Vagina (tissue), 2 donors: ENCODE data around the gene MMD2. TPM values are rescaled to one million over a fixed set of nuclear protein-coding genes. Genes with fewer than 3 reads are reported as not detected.

Experiments used
- DNase-seq, 2 donors: peaks; one replicate each; pipeline ENCODE4 v3.0.0-alpha.2; 2017; ENCODE audit errors: extremely low spot score in 2 of 2
- H3K27ac ChIP-seq: fragments of 200-600 bp; sonication (generic); one replicate; pipeline ENCODE4 v1.5.1; 2019
- H3K27me3 ChIP-seq: fragments of 200-600 bp; sonication (generic); one replicate; pipeline ENCODE4 v1.5.1; 2019
- H3K36me3 ChIP-seq, 2 donors: fragments of 200-600 bp; sonication (generic); one replicate each; pipeline ENCODE4 v1.5.1; 2017 to 2019
- H3K4me1 ChIP-seq: fragments of 200-600 bp; sonication (generic); one replicate; pipeline ENCODE4 v1.5.1; 2019
- H3K4me3 ChIP-seq, 2 donors: fragments of 200-600 bp; sonication (generic); 1 replicate in 1 of 2; 2 replicates in 1 of 2; pipeline ENCODE4 v1.5.1; 2016 to 2019
- H3K9me3 ChIP-seq: fragments of 200-600 bp; sonication (generic); one replicate; pipeline ENCODE4 v1.5.1; 2019
- CTCF ChIP-seq, 3 experiments: fragments of 450-650 bp in 2 of 3; fragments of 200-600 bp in 1 of 3; sonication (generic) in 1 of 3; IDR thresholded peaks; one replicate each; pipeline ENCODE4 v1.5.1; 2017 to 2019; ENCODE audit warnings: antibody characterized with exemption in 3 of 3, mild to moderate bottlenecking in 2 of 3, moderate library complexity in 2 of 3
- POLR2A ChIP-seq, 2 donors: fragments of 450-650 bp; IDR thresholded peaks; one replicate each; pipeline ENCODE4 v1.6.1; 2017; ENCODE audit warnings: antibody characterized with exemption in 2 of 2, mild to moderate bottlenecking in 2 of 2, moderate library complexity in 2 of 2
- POLR2AphosphoS5 ChIP-seq, 2 donors: sonication (generic); formaldehyde crosslinking; IDR thresholded peaks; one replicate each; pipeline ENCODE4 v1.9.0; 2017; ENCODE audit warnings: antibody characterized with exemption in 2 of 2, mild to moderate bottlenecking in 2 of 2, low read depth in 1 of 2; ENCODE audit not compliant: insufficient read depth in 1 of 2
- intact Hi-C: fragments of 100-400 bp; cut with DNase I; formaldehyde crosslinking; loops from one replicate; pipeline ENCODE4 v1.15.1; 2023
- total RNA-seq: library from RNA; depleted of rRNA; stranded (reverse); fragments of >200 nt; gene quantifications from one replicate; pipeline ENCODE4 v1.2.3, GENCODE V29; 2016

Gene MMD2
- total RNA-seq, 1 donor from 2014 or later = not detected

- TF ChIP-seq POLR2A (IDR thresholded peaks at IDR 0.05) = no peak
- no peak for TF ChIP-seq POLR2AphosphoS5 (IDR thresholded peaks at IDR 0.05; ENCODE audit: insufficient read depth in 1 of 2, low read depth in 1 of 2)
- TF ChIP-seq CTCF (IDR thresholded peaks at IDR 0.05) = no peak
- Histone ChIP-seq H3K36me3 (no peaks in the 10 kb centered on the region), H3K4me3 (no peak overlapping the region), H3K4me1 (peaks cover 12% of the 10 kb centered on the region), H3K27ac (no peak overlapping the region), H3K27me3 (no peaks in the 10 kb centered on the region), H3K9me3 (no peaks in the 10 kb centered on the region)
- DNase-seq = no peak
- intact Hi-C loops = no loop called here
Observed at GRCh38 chr7:4957847-4958476, 1.0 kb downstream of the MMD2 start.

- H3K27ac ChIP-seq = no peak overlapping the region
- TF ChIP-seq POLR2AphosphoS5 (IDR thresholded peaks at IDR 0.05; ENCODE audit: insufficient read depth in 1 of 2, low read depth in 1 of 2) (no peak), CTCF (IDR thresholded peaks at IDR 0.05) (no peak), POLR2A (IDR thresholded peaks at IDR 0.05) (no peak)
- H3K27me3 ChIP-seq = no peaks in the 10 kb centered on the region
Observed at GRCh38 chr7:4951903-4952636, 6.9 kb downstream of the MMD2 start.

GRCh38 chr7:4951304-4951703 is 7.7 kb downstream of the MMD2 start:
- Histone ChIP-seq H3K27ac (no peak overlapping the region), H3K27me3 (no peaks in the 10 kb centered on the region), H3K36me3 (no peaks in the 10 kb centered on the region), H3K9me3 (no peaks in the 10 kb centered on the region), H3K4me3 (no peak overlapping the region), H3K4me1 (no peaks in the 10 kb centered on the region)
- no peak for DNase-seq
- TF ChIP-seq POLR2A (IDR thresholded peaks at IDR 0.05) = no peak
- no peak for TF ChIP-seq CTCF (IDR thresholded peaks at IDR 0.05)
- TF ChIP-seq POLR2AphosphoS5 (IDR thresholded peaks at IDR 0.05; ENCODE audit: insufficient read depth in 1 of 2, low read depth in 1 of 2) = no peak
- intact Hi-C loops = no loop called here

More at GRCh38 chr7:4951903-4952636, 6.9 kb downstream of the MMD2 start:
- Histone ChIP-seq H3K9me3 (no peaks in the 10 kb centered on the region), H3K4me1 (no peaks in the 10 kb centered on the region), H3K4me3 (no peak overlapping the region), H3K36me3 (no peaks in the 10 kb centered on the region)
- DNase-seq = no peak
- intact Hi-C loops = no loop called here

- TF ChIP-seq POLR2AphosphoS5 (IDR thresholded peaks at IDR 0.05; ENCODE audit: insufficient read depth in 1 of 2, low read depth in 1 of 2) (no peak), POLR2A (IDR thresholded peaks at IDR 0.05) (no peak), CTCF (IDR thresholded peaks at IDR 0.05) (no peak)
- H3K27me3 ChIP-seq = no peaks in the 10 kb centered on the region
- DNase-seq = no peak
- no peaks in the 10 kb centered on the region for H3K36me3 ChIP-seq
- H3K27ac ChIP-seq = no peak overlapping the region
- H3K4me3 ChIP-seq = no peak overlapping the region
- no peaks in the 10 kb centered on the region for H3K4me1 ChIP-seq
- intact Hi-C loops = no loop called here
- H3K9me3 ChIP-seq = no peaks in the 10 kb centered on the region
Observed at GRCh38 chr7:4948402-4948801, 10.6 kb downstream of the MMD2 start.

GRCh38 chr7:4945949-4946348 is 13.0 kb downstream of the MMD2 start:
- Histone ChIP-seq H3K4me1 (no peaks in the 10 kb centered on the region), H3K9me3 (no peaks in the 10 kb centered on the region), H3K4me3 (no peak overlapping the region), H3K27ac (no peak overlapping the region), H3K36me3 (no peaks in the 10 kb centered on the region), H3K27me3 (no peaks in the 10 kb centered on the region)
- no peak for TF ChIP-seq POLR2AphosphoS5 (IDR thresholded peaks at IDR 0.05; ENCODE audit: insufficient read depth in 1 of 2, low read depth in 1 of 2)
- TF ChIP-seq CTCF (IDR thresholded peaks at IDR 0.05) = no peak
- TF ChIP-seq POLR2A (IDR thresholded peaks at IDR 0.05) = no peak
- intact Hi-C loops = no loop called here
- no peak for DNase-seq
